ENCODE results near the gene CYP4F2. TPM values are rescaled to one million over a fixed set of nuclear protein-coding genes. Genes with fewer than 3 reads are reported as not detected.

Gene CYP4F2
- polyA plus RNA-seq, 1 of the 3 experiments (the other 2 are of a cell fraction): not detected

DNA sequence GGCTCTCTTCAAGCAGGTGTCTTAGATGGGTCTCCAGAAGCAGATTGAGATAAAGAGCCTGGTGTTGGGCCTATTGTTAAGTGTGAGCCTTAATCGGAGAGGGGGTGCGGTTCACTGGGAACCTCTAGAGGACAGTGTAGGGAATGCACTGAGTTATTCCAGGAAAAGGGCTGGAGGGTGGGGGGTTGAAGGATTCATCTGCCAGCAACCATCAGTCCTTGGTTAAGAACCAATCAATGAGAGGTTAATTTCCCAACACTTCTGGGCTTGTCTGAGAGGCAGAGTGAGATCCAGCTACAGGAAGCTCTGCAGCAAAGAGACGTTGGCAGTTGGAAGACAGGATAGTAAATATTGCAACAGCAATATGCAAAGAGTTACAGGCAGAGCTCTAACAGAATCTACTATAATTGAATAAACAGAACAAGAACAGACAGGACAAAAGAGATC, 28.7 kb downstream of the CYP4F2 start (continued):
- TF ChIP-seq, protein P1, sequence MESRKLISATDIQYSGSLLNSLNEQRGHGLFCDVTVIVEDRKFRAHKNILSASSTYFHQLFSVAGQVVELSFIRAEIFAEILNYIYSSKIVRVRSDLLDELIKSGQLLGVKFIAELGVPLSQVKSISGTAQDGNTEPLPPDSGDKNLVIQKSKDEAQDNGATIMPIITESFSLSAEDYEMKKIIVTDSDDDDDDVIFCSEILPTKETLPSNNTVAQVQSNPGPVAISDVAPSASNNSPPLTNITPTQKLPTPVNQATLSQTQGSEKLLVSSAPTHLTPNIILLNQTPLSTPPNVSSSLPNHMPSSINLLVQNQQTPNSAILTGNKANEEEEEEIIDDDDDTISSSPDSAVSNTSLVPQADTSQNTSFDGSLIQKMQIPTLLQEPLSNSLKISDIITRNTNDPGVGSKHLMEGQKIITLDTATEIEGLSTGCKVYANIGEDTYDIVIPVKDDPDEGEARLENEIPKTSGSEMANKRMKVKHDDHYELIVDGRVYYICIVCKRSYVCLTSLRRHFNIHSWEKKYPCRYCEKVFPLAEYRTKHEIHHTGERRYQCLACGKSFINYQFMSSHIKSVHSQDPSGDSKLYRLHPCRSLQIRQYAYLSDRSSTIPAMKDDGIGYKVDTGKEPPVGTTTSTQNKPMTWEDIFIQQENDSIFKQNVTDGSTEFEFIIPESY (IDR thresholded peaks at IDR 0.05; ENCODE audit: borderline replicate concordance, low read depth): no peak
- TF ChIP-seq NRF1 (IDR thresholded peaks at IDR 0.05; ENCODE audit: low read depth, low read length) (no peak), GABPA (IDR thresholded peaks at IDR 0.05; ENCODE audit: low read depth) (no peak), SMC3 (IDR thresholded peaks at IDR 0.05; ENCODE audit: low read depth, low read length) (0 out of 2 replicates have a peak, but pooled peaks have one; percentile 25), RAD21 (IDR thresholded peaks at IDR 0.05; ENCODE audit: low read length) (peak; percentile 51), SIN3A (IDR thresholded peaks at IDR 0.05; ENCODE audit: borderline replicate concordance, low read depth, low read length) (no peak), CHD2 (IDR thresholded peaks at IDR 0.05; ENCODE audit: low read length, partially characterized antibody) (no peak)
- TF ChIP-seq, protein P2, sequence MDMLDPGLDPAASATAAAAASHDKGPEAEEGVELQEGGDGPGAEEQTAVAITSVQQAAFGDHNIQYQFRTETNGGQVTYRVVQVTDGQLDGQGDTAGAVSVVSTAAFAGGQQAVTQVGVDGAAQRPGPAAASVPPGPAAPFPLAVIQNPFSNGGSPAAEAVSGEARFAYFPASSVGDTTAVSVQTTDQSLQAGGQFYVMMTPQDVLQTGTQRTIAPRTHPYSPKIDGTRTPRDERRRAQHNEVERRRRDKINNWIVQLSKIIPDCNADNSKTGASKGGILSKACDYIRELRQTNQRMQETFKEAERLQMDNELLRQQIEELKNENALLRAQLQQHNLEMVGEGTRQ (IDR thresholded peaks at IDR 0.05; ENCODE audit: borderline replicate concordance, low read depth, low read length): no peak

DNA sequence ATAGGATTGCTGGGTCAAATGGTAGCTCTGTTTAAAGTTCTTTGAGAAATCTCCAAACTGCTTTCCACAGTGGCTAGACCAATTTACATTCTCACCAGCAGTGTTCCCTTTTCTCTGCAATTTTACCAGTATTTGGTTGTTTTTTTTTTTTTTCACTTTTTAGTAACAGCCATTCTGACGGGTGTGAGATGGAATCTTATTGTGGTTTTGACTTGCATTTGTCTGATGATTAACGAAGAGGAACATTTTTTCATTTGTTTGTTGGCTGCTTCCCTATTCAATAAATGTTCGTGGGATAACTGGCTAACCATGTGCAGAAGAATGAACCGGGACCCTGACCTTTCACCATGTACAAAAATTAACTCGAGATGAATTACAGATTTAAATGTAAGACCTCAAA, 31.2 kb downstream of the CYP4F2 start:
- no peak overlapping the region for H3K27ac ChIP-seq (ENCODE audit: low read depth in 2 of 2, low read length in 1 of 2)
- CTCF ChIA-PET: no interaction called here
- no peak for DNase-seq
- no peaks in the 10 kb centered on the region for H3K9me2 ChIP-seq
- H3K9ac ChIP-seq: no peak overlapping the region
- no peaks in the 10 kb centered on the region for H3F3A ChIP-seq (replicated peaks; ENCODE audit: insufficient read depth)
- TF ChIP-seq, protein P3, sequence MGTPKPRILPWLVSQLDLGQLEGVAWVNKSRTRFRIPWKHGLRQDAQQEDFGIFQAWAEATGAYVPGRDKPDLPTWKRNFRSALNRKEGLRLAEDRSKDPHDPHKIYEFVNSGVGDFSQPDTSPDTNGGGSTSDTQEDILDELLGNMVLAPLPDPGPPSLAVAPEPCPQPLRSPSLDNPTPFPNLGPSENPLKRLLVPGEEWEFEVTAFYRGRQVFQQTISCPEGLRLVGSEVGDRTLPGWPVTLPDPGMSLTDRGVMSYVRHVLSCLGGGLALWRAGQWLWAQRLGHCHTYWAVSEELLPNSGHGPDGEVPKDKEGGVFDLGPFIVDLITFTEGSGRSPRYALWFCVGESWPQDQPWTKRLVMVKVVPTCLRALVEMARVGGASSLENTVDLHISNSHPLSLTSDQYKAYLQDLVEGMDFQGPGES (IDR thresholded peaks at IDR 0.05; ENCODE audit: low read depth, low read length): no peak
- TF ChIP-seq EP300 (IDR thresholded peaks at IDR 0.05; ENCODE audit: borderline replicate concordance in 1 of 2, low read depth in 1 of 2, low read length in 1 of 2) (no peak), POLR2AphosphoS5 (IDR thresholded peaks at IDR 0.05; ENCODE audit: low read depth, low read length) (no peak)
- no peaks in the 10 kb centered on the region for H3K79me2 ChIP-seq (ENCODE audit: insufficient read depth)
- WGBS (ENCODE audit: low lambda C conversion rate): 2% methylated on average over 5 of the region's 5 CpGs
- POLR2A ChIA-PET: no interaction called here
- no peaks in the 10 kb centered on the region for H3K4me1 ChIP-seq (ENCODE audit: control insufficient read depth in 1 of 2, insufficient read depth in 2 of 2, low read depth in 1 of 2, low read length in 1 of 2)
- H2AFZ ChIP-seq (ENCODE audit: low read depth): no peak overlapping the region
- H3K27me3 ChIP-seq (ENCODE audit: insufficient read depth): peaks cover 29% of the 10 kb centered on the region
- no peaks in the 10 kb centered on the region for H3K36me3 ChIP-seq (replicated peaks in 1 of 2; ENCODE audit: control insufficient read depth in 1 of 2, insufficient read depth in 2 of 2, low read length in 1 of 2)
- H3K9me3 ChIP-seq: no peaks in the 10 kb centered on the region
- no peak overlapping the region for H3K4me2 ChIP-seq
- H4K20me1 ChIP-seq (ENCODE audit: insufficient read depth): no peaks in the 10 kb centered on the region
- no peak overlapping the region for H3K4me3 ChIP-seq (ENCODE audit: low read depth in 2 of 2, low read length in 1 of 2)

DNA sequence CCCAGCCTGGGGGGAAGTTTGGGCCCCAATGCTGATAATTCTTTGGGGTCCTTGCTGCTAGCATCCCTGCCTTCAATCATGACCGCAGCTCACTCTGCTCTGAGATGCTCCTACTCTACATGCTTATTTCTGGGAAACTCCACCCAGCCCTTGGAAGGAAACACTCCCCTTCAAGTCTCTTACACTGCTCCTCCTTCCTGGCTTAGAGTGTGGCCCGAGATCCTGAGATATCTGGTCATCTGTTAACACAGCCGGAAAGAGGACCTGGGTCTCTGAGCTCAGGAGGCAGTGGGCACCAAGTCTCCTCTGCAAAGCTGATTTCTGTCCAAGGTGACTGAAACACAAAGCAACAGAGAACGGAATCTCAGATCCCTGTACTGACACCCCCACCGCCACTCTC, 33.0 kb downstream of the CYP4F2 start:
- DNase-seq: no peak
- Histone ChIP-seq H2AFZ (ENCODE audit: low read depth) (no peak overlapping the region), H3K9ac (no peak overlapping the region), H3K36me3 (replicated peaks in 1 of 2; ENCODE audit: control insufficient read depth in 1 of 2, insufficient read depth in 2 of 2, low read length in 1 of 2) (no peaks in the 10 kb centered on the region), H3K27ac (ENCODE audit: low read depth in 2 of 2, low read length in 1 of 2) (no peak overlapping the region), H3K9me3 (no peaks in the 10 kb centered on the region), H3K9me2 (no peaks in the 10 kb centered on the region), H3F3A (replicated peaks; ENCODE audit: insufficient read depth) (no peaks in the 10 kb centered on the region), H3K4me3 (ENCODE audit: low read depth in 2 of 2, low read length in 1 of 2) (no peak overlapping the region), H3K4me2 (no peak overlapping the region), H3K79me2 (ENCODE audit: insufficient read depth) (no peaks in the 10 kb centered on the region), H3K4me1 (ENCODE audit: control insufficient read depth in 1 of 2, insufficient read depth in 2 of 2, low read depth in 1 of 2, low read length in 1 of 2) (no peaks in the 10 kb centered on the region), H4K20me1 (ENCODE audit: insufficient read depth) (no peaks in the 10 kb centered on the region), H3K27me3 (ENCODE audit: insufficient read depth) (peaks cover 47% of the 10 kb centered on the region)
- no peak for TF ChIP-seq EZH2phosphoT487 (IDR thresholded peaks at IDR 0.05; ENCODE audit: borderline replicate concordance, low read depth)
- CTCF ChIA-PET: no interaction called here
- 8% methylated on average over 5 of the region's 5 CpGs for WGBS (ENCODE audit: low lambda C conversion rate)
- POLR2A ChIA-PET: no interaction called here

All from SK-N-SH (cell line).